SU-DHL-6 (cell line): ENCODE measurements around the gene C21orf58.

Experiments used
- H2AFZ ChIP-seq: fragments of 200-600 bp; sonication (generic); 2 replicates; pipeline ENCODE4 v1.6.1; 2014; ENCODE audit warnings: low read depth, mild to moderate bottlenecking, moderate library complexity, mixed read lengths, antibody characterized with exemption, low read length; ENCODE audit not compliant: severe bottlenecking
- H3F3A ChIP-seq: fragments of 200-600 bp; shearing (Covaris generic); 2 replicates; pipeline ENCODE4 v1.6.0; 2016; ENCODE audit warnings: antibody characterized with exemption, mild to moderate bottlenecking; ENCODE audit not compliant: insufficient read depth
- H3K27ac ChIP-seq: fragments of 200-600 bp; sonication (generic); 2 replicates; pipeline ENCODE4 v1.5.1; 2016; ENCODE audit warnings: low read depth, mild to moderate bottlenecking, low read length, moderate library complexity, mixed read lengths
- H3K27me3 ChIP-seq: fragments of 200-600 bp; sonication (generic), shearing (Covaris generic); 2 replicates; pipeline ENCODE4 v1.6.0; 2014; ENCODE audit warnings: mild to moderate bottlenecking, low read length
- H3K36me3 ChIP-seq: fragments of 200-600 bp; sonication (generic); 2 replicates; pipeline ENCODE4 v1.6.1; 2014; ENCODE audit warnings: mild to moderate bottlenecking, low read length, mixed read lengths
- H3K4me2 ChIP-seq: fragments of 300-600, 200-600 bp; shearing (Covaris generic), sonication (generic); 2 replicates; pipeline ENCODE4 v1.6.0; 2014; ENCODE audit warnings: low read length, low read depth, mild to moderate bottlenecking; ENCODE audit not compliant: poor library complexity, severe bottlenecking
- H3K4me3 ChIP-seq: fragments of 200-600 bp; sonication (generic); 2 replicates; pipeline ENCODE4 v1.5.1; 2014; ENCODE audit warnings: antibody characterized with exemption, low read length, mild to moderate bottlenecking, mixed read lengths; ENCODE audit not compliant: insufficient read depth, poor library complexity, severe bottlenecking
- H3K79me2 ChIP-seq: fragments of 200-600 bp; sonication (generic); 2 replicates; pipeline ENCODE4 v1.6.1; 2014; ENCODE audit warnings: mild to moderate bottlenecking, low read length, moderate library complexity; ENCODE audit not compliant: insufficient read depth
- H3K9ac ChIP-seq: fragments of 200-600 bp; sonication (generic); 2 replicates; pipeline ENCODE4 v1.7.0; 2014; ENCODE audit warnings: mild to moderate bottlenecking, low read length
- H3K9me2 ChIP-seq: fragments of 200-600 bp; sonication (generic); replicated peaks from 2 replicates; pipeline ENCODE4 v1.6.1; 2014; ENCODE audit warnings: low read length; ENCODE audit not compliant: insufficient read depth
- H3K9me3 ChIP-seq: fragments of 200-600 bp; sonication (generic); 2 replicates; pipeline ENCODE4 v1.6.1; 2014; ENCODE audit warnings: low read length, mixed read lengths; ENCODE audit not compliant: insufficient read depth
- H4K20me1 ChIP-seq: fragments of 200-600 bp; sonication (generic); 2 replicates; pipeline ENCODE4 v1.6.1; 2014; ENCODE audit warnings: low read depth, mild to moderate bottlenecking, antibody characterized with exemption, low read length, moderate library complexity, mixed read lengths
- EZH2phosphoT487 ChIP-seq: fragments of 200-600 bp; sonication (generic), shearing (Covaris generic); conservative IDR thresholded peaks from 2 replicates; pipeline ENCODE4 v1.6.1; 2018; ENCODE audit warnings: mild to moderate bottlenecking, antibody characterized with exemption, low read length, moderate library complexity, mixed read lengths
- TF ChIP-seq, protein P1 (sequence below): fragments of 200-600 bp; sonication (generic); IDR thresholded peaks from one replicate; pipeline ENCODE4 v1.5.1; 2017; ENCODE audit warnings: antibody characterized with exemption, mild to moderate bottlenecking, low read length, moderate library complexity; ENCODE audit not compliant: insufficient read depth, poor library complexity, severe bottlenecking

The C21orf58 gene

DNA sequence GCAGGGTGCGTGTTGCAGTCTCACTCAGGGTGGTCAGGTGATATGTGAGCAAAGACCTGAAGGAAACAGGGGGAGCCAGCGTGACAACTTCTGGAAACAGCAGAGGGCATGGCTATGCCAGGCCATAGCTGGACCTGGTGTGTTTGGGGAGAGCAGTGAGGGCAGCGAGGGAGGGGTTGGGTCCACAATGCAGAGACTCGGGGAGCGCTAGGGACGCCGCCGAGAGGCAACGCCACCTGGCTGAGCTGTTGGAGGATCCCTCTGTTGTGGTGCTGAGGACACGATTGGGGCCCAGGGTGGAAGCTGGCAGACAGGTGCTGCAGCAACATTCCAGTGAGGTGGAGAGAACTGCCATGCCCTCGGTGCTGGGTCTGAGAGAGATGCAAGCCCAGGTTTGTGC lies 68.5 kb downstream of the C21orf58 start:
- Histone ChIP-seq H3K36me3 (peaks cover 28% of the 10 kb centered on the region; the same call in 1 of the 2 replicates), H4K20me1 (no peaks in the 10 kb centered on the region), H3K9me2 (no peaks in the 10 kb centered on the region), H3K9me3 (no peaks in the 10 kb centered on the region), H2AFZ (no peak overlapping the region), H3K9ac (no peak overlapping the region), H3F3A (0 out of 2 replicates have a peak, but pooled peaks cover 3% of the 10 kb centered on the region), H3K4me2 (no peak overlapping the region), H3K27me3 (no peaks in the 10 kb centered on the region), H3K4me3 (no peak overlapping the region), H3K27ac (no peak overlapping the region), H3K79me2 (no peaks in the 10 kb centered on the region)
- no peak for TF ChIP-seq EZH2phosphoT487
- TF ChIP-seq, protein P1, sequence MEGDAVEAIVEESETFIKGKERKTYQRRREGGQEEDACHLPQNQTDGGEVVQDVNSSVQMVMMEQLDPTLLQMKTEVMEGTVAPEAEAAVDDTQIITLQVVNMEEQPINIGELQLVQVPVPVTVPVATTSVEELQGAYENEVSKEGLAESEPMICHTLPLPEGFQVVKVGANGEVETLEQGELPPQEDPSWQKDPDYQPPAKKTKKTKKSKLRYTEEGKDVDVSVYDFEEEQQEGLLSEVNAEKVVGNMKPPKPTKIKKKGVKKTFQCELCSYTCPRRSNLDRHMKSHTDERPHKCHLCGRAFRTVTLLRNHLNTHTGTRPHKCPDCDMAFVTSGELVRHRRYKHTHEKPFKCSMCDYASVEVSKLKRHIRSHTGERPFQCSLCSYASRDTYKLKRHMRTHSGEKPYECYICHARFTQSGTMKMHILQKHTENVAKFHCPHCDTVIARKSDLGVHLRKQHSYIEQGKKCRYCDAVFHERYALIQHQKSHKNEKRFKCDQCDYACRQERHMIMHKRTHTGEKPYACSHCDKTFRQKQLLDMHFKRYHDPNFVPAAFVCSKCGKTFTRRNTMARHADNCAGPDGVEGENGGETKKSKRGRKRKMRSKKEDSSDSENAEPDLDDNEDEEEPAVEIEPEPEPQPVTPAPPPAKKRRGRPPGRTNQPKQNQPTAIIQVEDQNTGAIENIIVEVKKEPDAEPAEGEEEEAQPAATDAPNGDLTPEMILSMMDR: no peak

DNA sequence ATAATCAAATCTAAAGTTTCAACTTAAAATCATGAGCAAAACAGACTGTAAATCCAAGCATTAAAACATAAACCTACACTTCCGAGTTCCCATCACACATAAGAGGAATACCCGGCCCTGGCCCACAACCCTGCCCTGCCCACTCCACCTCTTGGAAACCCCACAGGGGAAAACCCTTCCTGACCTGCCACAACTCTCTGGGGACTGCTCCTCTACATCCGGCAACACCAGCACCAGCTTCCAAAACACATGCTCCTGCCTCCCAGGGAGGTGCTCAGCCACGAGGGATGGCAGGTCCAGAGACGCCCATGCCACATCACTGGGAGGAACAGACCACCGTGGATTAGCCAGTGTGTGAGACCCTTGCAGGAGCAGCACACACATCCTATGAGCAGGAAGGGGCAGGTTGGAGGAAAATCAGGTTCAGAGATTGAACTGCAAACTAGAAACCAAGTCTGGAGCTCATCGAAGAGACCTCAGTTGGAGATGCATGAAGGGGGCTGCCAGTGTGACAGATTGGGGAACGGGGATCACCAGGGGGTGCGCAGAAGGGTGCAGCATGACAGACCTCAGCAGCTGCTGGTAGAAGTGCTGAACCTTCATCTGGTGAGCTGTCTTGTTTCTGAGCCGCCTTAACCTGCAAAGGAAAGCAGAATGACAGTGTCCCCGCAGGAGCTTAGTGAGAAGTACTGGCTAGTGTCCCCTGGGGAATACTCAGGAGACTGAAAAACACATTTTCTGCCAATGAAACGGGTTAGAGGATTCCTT lies 69.3 kb downstream of the C21orf58 start:
- Histone ChIP-seq H3K4me3 (no peak overlapping the region), H2AFZ (no peak overlapping the region), H3K9me3 (no peaks in the 10 kb centered on the region), H3K27ac (no peak overlapping the region), H3K9ac (no peak overlapping the region), H3K27me3 (no peaks in the 10 kb centered on the region), H3K9me2 (no peaks in the 10 kb centered on the region), H3K4me2 (no peak overlapping the region), H4K20me1 (no peaks in the 10 kb centered on the region), H3F3A (0 out of 2 replicates have a peak, but pooled peaks cover 3% of the 10 kb centered on the region), H3K36me3 (peaks cover 30% of the 10 kb centered on the region; the same call in 1 of the 2 replicates), H3K79me2 (no peaks in the 10 kb centered on the region)
- TF ChIP-seq EZH2phosphoT487: no peak
- TF ChIP-seq, protein P1: no peak

DNA sequence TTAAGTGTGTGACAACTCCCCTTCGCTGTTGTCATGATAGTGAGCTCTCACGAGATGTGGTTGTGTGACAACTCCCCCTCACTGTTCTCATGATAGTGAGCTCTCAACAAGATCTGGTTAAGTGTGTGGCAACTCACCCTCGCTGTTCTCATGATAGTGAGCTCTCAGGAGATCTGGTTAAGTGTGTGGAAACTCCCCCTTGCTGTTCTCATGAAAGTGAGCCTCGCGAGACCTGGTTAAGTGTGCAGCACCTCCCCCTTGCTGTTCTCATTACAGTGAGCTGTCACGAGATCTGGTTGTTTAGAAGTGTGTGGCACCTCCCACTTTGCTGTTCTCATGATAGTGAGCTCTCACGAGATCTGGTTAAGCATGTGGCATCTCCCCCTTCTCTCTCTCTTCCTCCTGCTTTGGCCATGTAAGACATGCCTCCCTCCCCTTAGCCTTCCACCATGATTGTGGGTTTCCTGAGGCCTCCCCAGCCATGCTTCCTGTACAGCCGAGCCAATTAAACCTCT lies 70.0 kb downstream of the C21orf58 start:
- Histone ChIP-seq H3K27me3 (no peaks in the 10 kb centered on the region), H4K20me1 (no peaks in the 10 kb centered on the region), H3K4me3 (no peak overlapping the region), H3K27ac (no peak overlapping the region), H3K79me2 (no peaks in the 10 kb centered on the region), H2AFZ (no peak overlapping the region), H3K36me3 (peaks cover 29% of the 10 kb centered on the region; the same call in 1 of the 2 replicates), H3F3A (0 out of 2 replicates have a peak, but pooled peaks cover 3% of the 10 kb centered on the region), H3K4me2 (no peak overlapping the region), H3K9ac (no peak overlapping the region), H3K9me3 (no peaks in the 10 kb centered on the region), H3K9me2 (no peaks in the 10 kb centered on the region)
- TF ChIP-seq EZH2phosphoT487: no peak
- TF ChIP-seq, protein P1: no peak
